Pons (tissue), 1 donor: ENCODE measurements around the gene FKBP5.
"Not testable (repeated sequence)": the region's sequence is repeated elsewhere in the genome, so short reads cannot be mapped to it uniquely, and the experiment has no call there.

Source experiments
- DNase-seq: peaks from one replicate; pipeline ENCODE4 v3.0.0-alpha.2; 2016; ENCODE audit warnings: low spot score

FKBP5 gene

DNA sequence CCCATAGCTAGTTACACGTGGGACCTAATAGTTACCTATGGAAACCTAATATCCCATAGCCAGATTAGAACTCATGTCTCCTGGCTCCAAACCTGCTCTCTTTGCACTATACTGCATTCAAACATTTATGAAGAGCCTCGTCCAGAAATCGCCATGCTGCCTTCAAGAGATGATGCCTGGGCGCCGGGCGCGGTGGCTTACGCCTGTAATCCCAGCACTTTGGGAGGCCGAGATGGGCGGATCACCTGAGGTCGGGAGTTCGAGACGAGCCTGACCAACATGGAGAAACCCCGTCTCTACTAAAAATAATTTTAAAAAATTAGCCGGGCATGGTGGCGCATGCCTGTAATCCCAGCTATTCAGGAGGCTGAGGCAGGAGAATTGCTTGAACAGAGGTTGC is 1.3 kb upstream of the FKBP5 start:
- not testable (repeated sequence) for DNase-seq

DNA sequence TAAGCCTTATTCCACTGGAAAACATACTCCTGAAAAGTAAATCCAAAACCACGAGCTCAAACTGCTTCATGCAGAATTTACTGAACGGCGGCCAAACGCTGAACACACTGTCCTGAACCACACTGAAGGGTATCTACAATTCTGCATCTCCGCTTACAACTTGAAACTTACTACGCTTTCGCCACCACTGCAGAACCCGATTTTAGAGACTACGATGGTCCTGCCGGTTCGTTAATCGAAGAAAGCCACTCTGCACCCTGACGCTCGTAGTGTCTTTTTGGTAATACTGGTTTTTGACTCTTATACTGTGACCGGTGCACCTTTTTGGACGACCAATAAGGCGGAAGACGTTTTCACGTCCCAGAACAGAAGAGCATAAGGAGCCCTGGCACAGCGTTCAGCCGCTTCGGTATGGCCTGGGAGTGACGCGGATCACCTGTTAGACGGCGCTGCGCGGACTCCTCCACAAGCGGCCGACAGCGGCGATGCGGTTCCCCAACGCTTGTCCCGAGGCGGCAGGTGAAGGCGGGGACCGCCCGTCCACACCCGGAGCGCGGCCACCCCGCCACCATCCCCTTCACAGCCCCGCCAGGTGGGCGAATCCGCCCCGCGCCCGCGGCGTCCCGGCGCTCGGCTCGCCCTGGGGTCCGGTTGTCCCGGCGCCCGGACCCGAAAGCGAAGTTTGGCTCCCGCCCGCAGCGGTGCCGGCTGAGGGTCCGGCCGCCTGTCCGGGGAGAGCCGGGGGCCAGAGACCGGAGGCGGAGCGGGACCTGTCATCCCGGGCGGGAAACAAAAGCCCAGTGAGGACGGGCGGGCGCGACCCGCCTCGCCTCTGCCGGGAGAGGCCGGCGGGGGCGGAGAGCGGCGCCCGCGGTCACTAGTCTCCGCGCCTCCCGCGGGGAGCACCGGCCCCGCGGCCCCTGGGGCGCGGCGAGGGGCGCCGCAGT is 784 bp downstream of the FKBP5 start:
- DNase-seq = peak; percentile 45

DNA sequence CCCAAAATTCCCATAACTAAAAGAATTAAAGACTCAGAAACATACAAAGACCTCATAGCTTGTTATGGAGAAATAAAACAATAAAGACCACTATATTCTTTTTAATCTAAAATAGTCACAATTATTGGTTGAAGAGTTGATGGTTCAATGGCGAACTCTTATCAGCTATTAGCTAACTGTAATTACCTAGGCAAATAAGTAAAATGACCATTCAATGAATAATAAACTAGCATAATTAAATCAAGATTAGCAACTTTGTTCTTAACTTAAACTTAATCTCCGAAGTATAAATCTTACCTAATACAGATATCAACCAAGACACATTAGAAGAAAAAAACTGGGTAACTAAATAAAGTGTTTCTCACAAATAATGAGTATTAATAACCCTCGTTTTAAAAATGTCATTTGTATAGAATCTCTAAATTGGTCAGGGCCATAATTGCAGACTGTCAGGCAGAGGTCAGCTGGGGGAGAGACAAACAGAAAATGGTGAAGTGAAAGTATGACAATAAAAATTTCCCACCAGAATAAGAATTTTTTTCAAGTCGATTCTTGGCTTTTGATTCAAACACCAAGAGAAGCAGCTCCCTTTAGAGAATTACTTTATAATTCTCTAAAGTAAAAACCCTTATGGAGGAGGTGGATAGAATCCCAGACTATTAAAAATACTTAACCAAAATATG is 1.7 kb downstream of the FKBP5 start:
- DNase-seq = peak; percentile 31

- no peak for DNase-seq
These were observed 2.3 kb downstream of the FKBP5 start for GRCh38 chr6:35686436-35686835.

DNA sequence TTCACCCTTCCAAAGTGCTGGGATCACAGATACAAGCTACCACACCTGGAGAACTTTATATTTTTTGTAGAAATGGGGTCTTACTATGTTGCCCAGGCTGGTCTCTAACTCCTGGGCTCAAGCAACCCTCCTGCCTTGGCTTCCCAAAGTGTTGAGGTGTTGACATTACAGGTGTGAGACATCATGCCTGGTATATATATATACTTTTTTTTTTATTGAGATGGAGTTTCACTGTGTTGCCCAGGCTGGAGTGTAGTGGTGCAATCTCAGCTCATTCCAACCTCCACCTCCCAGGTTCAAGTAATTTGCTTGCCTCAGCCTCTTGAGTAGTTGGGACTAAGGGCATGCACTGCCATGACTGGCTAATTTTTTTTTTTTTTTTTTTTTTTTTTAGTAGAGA is 5.4 kb downstream of the FKBP5 start:
- DNase-seq = no peak

- DNase-seq = no peak
These were observed 7.4 kb downstream of the FKBP5 start for GRCh38 chr6:35681298-35681697.

DNA sequence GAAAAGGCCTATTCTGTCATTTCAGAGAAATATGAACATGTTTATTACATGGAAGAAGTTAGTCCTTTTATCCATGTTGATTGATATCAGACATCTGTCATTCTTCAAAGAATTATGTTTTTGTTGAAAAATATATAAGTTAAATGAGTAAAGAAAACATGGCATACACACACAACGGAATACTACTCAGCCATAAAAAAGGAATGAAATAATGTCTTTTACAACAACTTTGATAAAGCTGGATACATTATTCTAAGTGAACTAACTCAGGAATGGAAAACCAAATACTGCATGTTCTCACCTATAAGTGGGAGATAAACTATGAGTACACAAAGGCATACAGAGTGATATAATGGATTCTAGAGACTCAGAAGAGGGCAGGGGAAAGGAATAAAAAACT is 9.3 kb downstream of the FKBP5 start:
- no peak for DNase-seq

DNA sequence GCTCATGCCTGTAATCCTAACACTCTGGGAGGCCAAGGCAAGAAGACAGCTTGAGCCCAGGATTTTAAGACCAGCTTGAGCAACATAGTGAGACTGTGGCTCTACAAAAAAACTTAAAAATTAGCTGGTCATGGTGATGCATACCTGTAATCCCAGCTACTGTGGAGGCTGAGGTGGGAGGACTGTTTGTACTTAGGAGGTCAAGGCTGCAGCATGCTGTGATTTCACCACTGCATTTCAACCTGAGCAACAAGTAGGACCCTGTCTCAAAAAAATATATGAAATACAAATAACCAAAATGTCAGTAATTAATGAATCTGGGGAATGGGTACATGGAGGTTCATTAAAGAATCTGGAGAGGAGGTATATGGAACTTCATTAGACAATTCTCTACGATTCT is 9.9 kb downstream of the FKBP5 start:
- DNase-seq = no peak

DNA sequence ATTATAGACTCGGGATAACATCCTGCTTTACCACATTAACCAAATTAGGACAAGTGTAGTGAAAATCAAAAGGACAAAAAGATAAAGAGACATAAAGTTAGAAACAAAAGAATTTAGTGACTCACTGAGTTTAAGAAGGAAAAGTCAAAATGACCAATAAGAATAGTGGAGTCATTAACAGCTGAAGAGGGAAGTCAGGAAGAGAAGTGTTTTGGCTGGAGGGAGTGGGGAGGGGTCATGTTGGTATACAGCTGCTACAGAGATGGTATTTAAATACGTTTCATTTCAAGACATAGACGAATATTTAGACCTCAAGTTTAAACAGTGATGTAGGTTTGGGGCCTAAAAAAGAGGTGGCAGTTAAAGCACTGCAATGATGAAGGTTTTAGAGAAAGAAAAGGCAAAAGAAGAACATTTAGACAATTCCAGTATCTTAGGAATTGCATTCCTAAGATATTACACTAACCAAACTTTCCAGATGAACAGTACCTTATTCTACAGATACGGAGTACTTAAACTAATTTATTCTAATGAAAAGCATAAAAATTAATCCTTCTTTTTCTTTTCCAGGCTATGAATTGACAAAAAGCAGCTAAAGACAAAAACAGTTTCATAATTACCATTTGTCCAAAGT is 10.6 kb downstream of the FKBP5 start:
- no peak for DNase-seq

- DNase-seq = no peak
These were observed 11.3 kb downstream of the FKBP5 start for GRCh38 chr6:35677456-35677855.

GRCh38 chr6:35675871-35676459 is 12.8 kb downstream of the FKBP5 start:
- DNase-seq = no peak

- no peak for DNase-seq
These were observed 14.1 kb downstream of the FKBP5 start for GRCh38 chr6:35674594-35674993.

DNA sequence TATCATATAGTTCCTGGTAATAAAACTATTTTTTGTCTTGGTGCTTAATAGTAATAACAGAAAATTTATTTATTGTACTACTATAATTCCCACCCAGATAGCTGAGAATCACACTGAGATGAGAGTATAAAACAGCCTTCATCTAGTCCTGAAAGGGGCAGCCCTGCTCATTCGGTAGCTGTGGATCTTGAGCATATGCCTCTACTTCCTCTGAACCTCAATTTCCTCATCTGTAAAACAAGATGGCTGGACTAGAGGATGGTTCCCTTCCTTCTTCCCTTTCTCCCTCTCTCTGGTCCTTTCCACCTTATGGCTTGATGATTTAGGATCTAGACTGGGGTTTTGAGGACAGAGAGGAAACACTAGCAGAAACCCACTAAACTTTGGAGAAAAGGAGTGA is 15.0 kb downstream of the FKBP5 start:
- DNase-seq = no peak

DNA sequence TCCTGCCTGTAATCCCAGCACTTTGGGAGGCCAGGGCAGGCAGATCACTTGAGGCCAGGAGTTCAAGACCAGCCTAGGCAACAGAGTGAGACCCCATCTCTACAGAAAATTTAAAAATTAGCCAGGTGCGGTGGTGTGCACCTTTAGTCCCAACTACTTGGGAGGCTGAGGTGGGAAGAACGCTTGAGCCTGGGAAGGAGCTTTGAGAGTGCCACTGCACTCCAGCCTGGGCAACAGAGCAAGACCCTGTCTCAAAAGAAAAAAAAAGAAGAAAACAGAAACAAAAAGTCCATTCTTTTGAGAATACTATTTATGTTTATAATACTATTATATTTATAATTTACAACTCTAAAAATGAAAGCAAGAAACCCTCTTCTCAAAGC is 15.4 kb downstream of the FKBP5 start:
- not testable (repeated sequence) for DNase-seq

DNA sequence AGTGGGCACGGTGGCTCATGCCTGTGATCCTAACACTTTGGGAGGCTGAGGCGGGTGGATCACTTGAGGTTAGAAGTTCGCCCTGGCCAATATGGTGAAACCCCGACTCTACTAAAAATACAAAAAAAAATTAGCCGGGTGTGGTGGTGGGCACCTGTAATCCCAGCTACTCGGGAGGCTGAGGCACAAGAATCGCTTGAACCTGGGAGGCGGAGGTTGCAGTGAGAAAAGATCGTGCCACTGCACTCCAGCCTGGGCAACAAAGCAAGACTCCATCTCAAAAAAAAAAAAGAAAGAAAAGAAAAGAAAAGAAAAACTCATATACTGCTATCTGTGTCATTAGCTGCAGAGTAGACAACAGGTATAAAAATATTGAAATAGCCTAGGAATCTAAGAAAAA is 18.3 kb downstream of the FKBP5 start:
- DNase-seq = not testable (repeated sequence)

DNA sequence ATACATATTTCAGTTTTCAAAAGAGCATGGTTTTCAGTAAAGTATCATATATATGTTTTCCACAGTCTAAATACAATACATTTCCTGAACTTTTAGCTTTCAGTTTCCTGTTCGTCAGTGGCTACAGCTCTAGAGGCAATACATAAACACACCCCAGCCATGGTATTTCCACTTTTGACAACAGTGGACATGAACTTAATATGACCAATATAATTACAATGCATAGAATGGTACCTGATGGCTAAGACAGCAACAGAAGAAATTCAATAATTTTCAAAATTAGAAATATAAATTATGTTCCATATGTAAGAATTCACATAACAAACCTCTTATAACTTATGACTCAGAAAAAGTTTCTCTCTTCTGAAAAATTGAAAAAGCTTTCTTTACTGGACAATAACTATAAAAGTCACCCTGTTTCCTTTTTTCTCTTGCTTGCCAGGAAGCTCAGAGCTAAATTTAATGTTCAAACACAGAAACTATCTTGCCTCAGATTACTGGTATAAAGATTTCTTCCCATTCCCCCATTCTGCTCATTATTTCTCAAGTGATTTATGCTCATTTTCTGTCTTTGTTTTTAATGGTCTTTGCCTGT is 19.2 kb downstream of the FKBP5 start:
- no peak for DNase-seq

GRCh38 chr6:35668744-35669450 is 19.8 kb downstream of the FKBP5 start:
- no peak for DNase-seq

- DNase-seq = no peak
These were observed 20.6 kb downstream of the FKBP5 start for GRCh38 chr6:35668096-35668495.

GRCh38 chr6:35665573-35665972 is 23.1 kb downstream of the FKBP5 start:
- no peak for DNase-seq

GRCh38 chr6:35664945-35665344 is 23.8 kb downstream of the FKBP5 start:
- no peak for DNase-seq

DNA sequence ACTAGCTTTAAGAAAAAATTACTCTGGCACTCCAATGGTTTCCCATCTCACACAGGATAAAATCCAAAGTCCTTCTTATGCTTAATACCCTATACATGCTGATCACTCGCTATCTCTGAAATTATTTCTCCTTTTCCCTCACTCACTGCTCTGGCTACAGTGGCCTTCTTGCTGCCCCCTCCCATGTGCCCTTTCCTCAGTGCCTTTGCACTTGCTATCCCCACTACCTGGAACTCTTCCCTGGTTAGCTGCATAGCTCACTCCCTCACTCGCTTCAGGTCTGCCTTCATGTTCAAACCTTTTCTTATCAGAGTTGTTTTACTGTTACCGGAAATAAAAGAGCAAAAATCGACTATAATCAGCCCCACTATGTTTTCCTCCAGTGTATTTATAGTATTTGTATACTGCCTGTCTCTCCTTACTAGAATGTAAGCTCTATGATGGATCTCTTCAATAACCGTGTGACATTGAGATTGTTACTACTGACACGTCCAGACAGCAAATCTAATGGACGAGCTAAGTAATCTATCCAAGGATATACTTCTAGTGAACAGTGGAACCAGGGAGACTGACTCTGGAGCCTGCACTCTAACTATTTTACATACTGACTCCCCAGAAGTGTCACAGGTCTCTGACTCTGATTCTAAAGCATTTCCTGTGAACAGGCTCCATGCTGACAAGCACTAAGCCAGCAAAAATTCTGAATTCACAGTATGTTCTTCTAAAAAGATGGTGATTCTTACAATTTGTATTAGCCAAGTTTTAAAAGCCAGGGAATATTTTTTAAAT is 25.1 kb downstream of the FKBP5 start:
- no peak for DNase-seq
